OCI-LY7 (cell line): ENCODE data around the gene OLFM1. TPM values are rescaled to one million over a fixed set of nuclear protein-coding genes. Genes with fewer than 3 reads are reported as not detected.

Source experiments
- BruUV-seq: library from RNA; stranded (reverse); fragments of 400-500 nt; replicated peaks from 2 replicates; lab custom pipeline; 2021; lab: Mats Ljungman, UMichigan
- CTCF ChIA-PET: fragments of 300-600 bp; sonication (Branson Sonifier 250); formaldehyde crosslinking; loops from one replicate; lab custom pipeline; 2022; ENCODE audit warnings: antibody characterized with exemption; ENCODE audit not compliant: unreplicated experiment; lab: Charles Lee
- POLR2A ChIA-PET: fragments of 300-600 bp; sonication (Branson Sonifier 250); formaldehyde crosslinking; loops from one replicate; lab custom pipeline; 2022; ENCODE audit warnings: antibody characterized with exemption; lab: Charles Lee
- DNase-seq: peaks from one replicate; pipeline ENCODE4 v3.0.0-alpha.2; 2015; ENCODE audit warnings: low spot score
- H2AFZ ChIP-seq: fragments of 200-600 bp; sonication (generic), shearing (Covaris generic); 2 replicates; pipeline ENCODE4 v1.6.1; 2014; ENCODE audit warnings: mild to moderate bottlenecking, antibody characterized with exemption, low read length, moderate library complexity
- H3K27ac ChIP-seq: fragments of 200-600 bp; sonication (generic); 2 replicates; pipeline ENCODE4 v1.5.1; 2014; ENCODE audit warnings: mixed run types, low read depth, mild to moderate bottlenecking, moderate library complexity, low read length, inconsistent platforms; ENCODE audit not compliant: poor library complexity, severe bottlenecking
- H3K36me3 ChIP-seq: fragments of 200-600 bp; sonication (generic); 2 replicates; pipeline ENCODE4 v1.6.1; 2014; ENCODE audit warnings: mild to moderate bottlenecking, antibody characterized with exemption, low read length, moderate library complexity, mixed read lengths; ENCODE audit not compliant: insufficient read depth
- H3K4me1 ChIP-seq: fragments of 200-600 bp; sonication (generic); 2 replicates; pipeline ENCODE4 v1.5.1; 2014; ENCODE audit warnings: mild to moderate bottlenecking, low read length; ENCODE audit not compliant: insufficient read depth, poor library complexity, severe bottlenecking
- H3K4me2 ChIP-seq: fragments of 200-600 bp; sonication (generic); 2 replicates; pipeline ENCODE4 v1.6.1; 2014; ENCODE audit warnings: mild to moderate bottlenecking, low read length
- H3K4me3 ChIP-seq: fragments of 200-600 bp; sonication (generic); 2 replicates; pipeline ENCODE4 v1.5.1; 2014; ENCODE audit warnings: mild to moderate bottlenecking, low read depth, low read length; ENCODE audit not compliant: poor library complexity, severe bottlenecking
- H3K79me2 ChIP-seq: fragments of 200-600 bp; sonication (generic); 2 replicates; pipeline ENCODE4 v1.6.1; 2016; ENCODE audit warnings: low read depth, mild to moderate bottlenecking, low read length, moderate library complexity, mixed read lengths; ENCODE audit not compliant: insufficient read depth
- H3K9me2 ChIP-seq: fragments of 200-600 bp; sonication (generic); 2 replicates; pipeline ENCODE4 v1.6.1; 2016; ENCODE audit warnings: mild to moderate bottlenecking, low read length, mixed read lengths; ENCODE audit not compliant: insufficient read depth
- H3K9me3 ChIP-seq: fragments of 200-600 bp; sonication (generic); 2 replicates; pipeline ENCODE4 v1.6.1; 2014; ENCODE audit warnings: mild to moderate bottlenecking, mixed run types, low read length, mixed read lengths
- H4K20me1 ChIP-seq: fragments of 200-600 bp; sonication (generic); 2 replicates; pipeline ENCODE4 v1.6.1; 2014; ENCODE audit warnings: mild to moderate bottlenecking, antibody characterized with exemption, low read length, moderate library complexity, mixed read lengths; ENCODE audit not compliant: insufficient read depth
- EZH2phosphoT487 ChIP-seq: fragments of 200-600 bp; sonication (generic); IDR thresholded peaks from 2 replicates; pipeline ENCODE4 v1.6.1; 2018; ENCODE audit warnings: low read depth, borderline replicate concordance, mild to moderate bottlenecking, mixed run types, antibody characterized with exemption, low read length, moderate library complexity, mixed read lengths
- intact Hi-C: fragments of 100-400 bp; cut with micrococcal nuclease; formaldehyde crosslinking; loops from one replicate; pipeline ENCODE4 v1.10.0; 2022; ENCODE audit not compliant: unreplicated experiment
- total RNA-seq, 2 experiments: library from RNA; depleted of rRNA in 1 of 2; stranded (reverse); fragments of >200 nt in 1 of 2; shearing (Covaris generic) in 1 of 2; gene quantifications; 2 replicates each; pipeline ENCODE4 v1.2.3, GENCODE V29; 2014 to 2022
- TF ChIP-seq, protein P1 (sequence below): fragments of 200-600 bp; sonication (generic); conservative IDR thresholded peaks from 2 replicates; pipeline ENCODE4 v1.5.1; 2014; ENCODE audit warnings: mild to moderate bottlenecking, antibody characterized with exemption, low read length, moderate library complexity, mixed read lengths

The OLFM1 gene
- total RNA-seq, 2 experiments from 2014 or later = not detected

GRCh38 chr9:135127718-135128670 is 40.5 kb downstream of the OLFM1 start:
- Histone ChIP-seq H3K4me2 (no peak overlapping the region), H3K36me3 (no peaks in the 10 kb centered on the region), H3K4me1 (no peaks in the 10 kb centered on the region), H3K9me2 (no peaks in the 10 kb centered on the region), H4K20me1 (no peaks in the 10 kb centered on the region), H2AFZ (no peak overlapping the region), H3K9me3 (no peaks in the 10 kb centered on the region), H3K4me3 (no peak overlapping the region), H3K27ac (no peak overlapping the region), H3K79me2 (no peaks in the 10 kb centered on the region)
- DNase-seq = no peak
- TF ChIP-seq, protein P1, sequence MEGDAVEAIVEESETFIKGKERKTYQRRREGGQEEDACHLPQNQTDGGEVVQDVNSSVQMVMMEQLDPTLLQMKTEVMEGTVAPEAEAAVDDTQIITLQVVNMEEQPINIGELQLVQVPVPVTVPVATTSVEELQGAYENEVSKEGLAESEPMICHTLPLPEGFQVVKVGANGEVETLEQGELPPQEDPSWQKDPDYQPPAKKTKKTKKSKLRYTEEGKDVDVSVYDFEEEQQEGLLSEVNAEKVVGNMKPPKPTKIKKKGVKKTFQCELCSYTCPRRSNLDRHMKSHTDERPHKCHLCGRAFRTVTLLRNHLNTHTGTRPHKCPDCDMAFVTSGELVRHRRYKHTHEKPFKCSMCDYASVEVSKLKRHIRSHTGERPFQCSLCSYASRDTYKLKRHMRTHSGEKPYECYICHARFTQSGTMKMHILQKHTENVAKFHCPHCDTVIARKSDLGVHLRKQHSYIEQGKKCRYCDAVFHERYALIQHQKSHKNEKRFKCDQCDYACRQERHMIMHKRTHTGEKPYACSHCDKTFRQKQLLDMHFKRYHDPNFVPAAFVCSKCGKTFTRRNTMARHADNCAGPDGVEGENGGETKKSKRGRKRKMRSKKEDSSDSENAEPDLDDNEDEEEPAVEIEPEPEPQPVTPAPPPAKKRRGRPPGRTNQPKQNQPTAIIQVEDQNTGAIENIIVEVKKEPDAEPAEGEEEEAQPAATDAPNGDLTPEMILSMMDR = no peak
- TF ChIP-seq EZH2phosphoT487 = no peak
- CTCF ChIA-PET = no interaction called here
- no TSS peak for BruUV-seq
- intact Hi-C loops = no loop called here
- POLR2A ChIA-PET = no interaction called here

DNA sequence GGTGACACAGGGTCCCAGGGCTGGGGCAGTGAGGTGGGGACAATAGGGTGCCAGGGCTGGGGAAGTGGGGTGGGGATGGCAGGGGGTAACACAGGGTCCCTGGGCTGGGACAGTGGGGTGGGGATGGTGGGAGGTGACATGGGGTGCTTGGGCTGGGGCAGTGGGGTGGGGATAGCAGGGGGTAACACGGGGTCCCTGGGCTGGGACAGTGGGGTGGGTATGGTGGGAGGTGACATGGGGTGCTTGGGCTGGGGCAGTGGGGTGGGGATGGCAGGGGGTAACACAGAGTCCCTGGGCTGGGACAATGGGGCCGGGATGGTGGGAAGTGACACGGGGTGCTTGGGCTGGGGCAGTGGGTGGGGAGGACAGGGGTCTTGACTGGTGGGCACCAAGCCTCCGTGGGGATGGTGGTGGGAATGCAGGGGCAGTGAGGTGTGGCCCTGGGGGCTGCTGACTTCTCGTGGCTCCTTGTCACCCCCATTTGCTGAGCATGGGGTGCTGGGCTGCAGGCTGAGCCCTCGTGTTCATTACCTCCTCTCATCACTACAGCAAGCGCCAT is 41.7 kb downstream of the OLFM1 start:
- H3K27ac ChIP-seq = no peak overlapping the region
- no TSS peak for BruUV-seq
- ChIA-PET CTCF (no interaction called here), POLR2A (no interaction called here)
- no peak overlapping the region for H3K4me3 ChIP-seq
- no peak overlapping the region for H2AFZ ChIP-seq
- no peaks in the 10 kb centered on the region for H3K79me2 ChIP-seq
- no peaks in the 10 kb centered on the region for H4K20me1 ChIP-seq
- no peak for DNase-seq
- intact Hi-C loops = no loop called here
- H3K4me1 ChIP-seq = no peaks in the 10 kb centered on the region
- no peaks in the 10 kb centered on the region for H3K36me3 ChIP-seq
- H3K9me3 ChIP-seq = no peaks in the 10 kb centered on the region
- TF ChIP-seq EZH2phosphoT487 = no peak
- TF ChIP-seq, protein P1 = no peak
- no peak overlapping the region for H3K4me2 ChIP-seq
- H3K9me2 ChIP-seq = no peaks in the 10 kb centered on the region
